Mesendoderm (in vitro differentiated cells): ENCODE results near the gene LUC7L2.

Source experiments
- DNase-seq: peaks from one replicate; pipeline ENCODE4 v3.0.0; 2013
- H2AK5ac ChIP-seq: 2 replicates; pipeline ENCODE4 v1.6.1; 2013; ENCODE audit warnings: low read length, inconsistent platforms
- H2BK120ac ChIP-seq: 2 replicates; pipeline ENCODE4 v1.6.1; 2013; ENCODE audit warnings: low read depth, mild to moderate bottlenecking, low read length, moderate library complexity, mixed read lengths
- H2BK15ac ChIP-seq: replicated peaks from 2 replicates; pipeline ENCODE4 v1.6.1; 2013; ENCODE audit warnings: low read depth, mild to moderate bottlenecking, moderate library complexity
- H2BK5ac ChIP-seq: 2 replicates; pipeline ENCODE4 v1.6.1; 2013; ENCODE audit warnings: low read length, inconsistent platforms
- H3K18ac ChIP-seq: 2 replicates; pipeline ENCODE4 v1.6.1; 2013; ENCODE audit warnings: mild to moderate bottlenecking, low read length, mixed read lengths
- H3K23ac ChIP-seq: one replicate; pipeline ENCODE4 v1.6.1; 2013; ENCODE audit warnings: low read length
- H3K27ac ChIP-seq: 2 replicates; pipeline ENCODE4 v1.5.1; 2013; ENCODE audit warnings: low read depth, mild to moderate bottlenecking, inconsistent platforms, low read length, moderate library complexity
- H3K27me3 ChIP-seq: 2 replicates; pipeline ENCODE4 v1.6.1; 2013; ENCODE audit warnings: low read length, control low read depth, mild to moderate bottlenecking, inconsistent platforms; ENCODE audit not compliant: insufficient read depth, poor library complexity
- H3K36me3 ChIP-seq: 2 replicates; pipeline ENCODE4 v1.6.1; 2013; ENCODE audit warnings: low read length, inconsistent platforms; ENCODE audit not compliant: control insufficient read depth, insufficient read depth
- H3K4ac ChIP-seq: one replicate; pipeline ENCODE4 v1.6.1; 2013; ENCODE audit warnings: low read depth, mild to moderate bottlenecking, low read length, moderate library complexity
- H3K4me1 ChIP-seq: 2 replicates; pipeline ENCODE4 v1.6.1; 2013; ENCODE audit warnings: low read depth, low read length, inconsistent platforms; ENCODE audit not compliant: control insufficient read depth
- H3K4me2 ChIP-seq: 2 replicates; pipeline ENCODE4 v1.6.1; 2013; ENCODE audit warnings: low read length
- H3K4me3 ChIP-seq: 2 replicates; pipeline ENCODE4 v1.5.1; 2013; ENCODE audit warnings: mild to moderate bottlenecking, low read length
- H3K56ac ChIP-seq: one replicate; pipeline ENCODE4 v1.6.1; 2013; ENCODE audit warnings: low read length
- H3K79me1 ChIP-seq: 2 replicates; pipeline ENCODE4 v1.6.1; 2013; ENCODE audit warnings: low read length, inconsistent platforms
- H3K79me2 ChIP-seq: 2 replicates; pipeline ENCODE4 v1.6.1; 2013; ENCODE audit warnings: mild to moderate bottlenecking, low read length; ENCODE audit not compliant: control insufficient read depth, insufficient read depth
- H3K9ac ChIP-seq: 2 replicates; pipeline ENCODE4 v1.6.1; 2013; ENCODE audit warnings: low read length, inconsistent platforms
- H4K5ac ChIP-seq: one replicate; pipeline ENCODE4 v1.6.1; 2013; ENCODE audit warnings: low read length
- H4K8ac ChIP-seq: one replicate; pipeline ENCODE4 v1.6.1; 2013; ENCODE audit warnings: low read depth, mild to moderate bottlenecking, control low read depth, low read length, moderate library complexity
- WGBS: extraction: QIAGEN DNeasy Blood & Tissue Kit; methylation state at CpG from one replicate; pipeline ENCODE4 v1.1.7; 2013; ENCODE audit warnings: low lambda C conversion rate, missing lambda C conversion rate; ENCODE audit not compliant: insufficient coverage; ENCODE audit errors: extremely low coverage; 5-methylcytosine and 5-hydroxymethylcytosine counted together

The LUC7L2 gene

DNA sequence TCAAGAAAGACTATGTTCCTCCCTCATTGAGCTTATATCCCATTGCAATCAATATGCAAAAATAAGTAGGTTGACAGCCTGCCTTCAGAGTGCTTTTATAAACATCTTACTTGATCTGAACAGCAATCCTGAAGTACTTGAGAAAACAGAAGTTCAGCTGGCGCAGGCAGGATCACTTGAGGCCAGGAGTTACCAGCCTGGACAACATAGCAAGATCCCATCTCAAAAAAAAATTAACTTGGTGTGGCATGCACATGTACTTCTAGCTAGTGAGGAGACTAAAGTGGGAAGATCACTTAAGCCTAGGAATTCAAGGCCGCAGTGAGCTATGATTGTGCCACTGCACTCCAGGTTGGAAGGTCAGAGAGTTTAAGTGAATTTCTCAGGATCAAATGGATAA is 30.1 kb downstream of the LUC7L2 start:
- no peaks in the 10 kb centered on the region for H3K27me3 ChIP-seq

DNA sequence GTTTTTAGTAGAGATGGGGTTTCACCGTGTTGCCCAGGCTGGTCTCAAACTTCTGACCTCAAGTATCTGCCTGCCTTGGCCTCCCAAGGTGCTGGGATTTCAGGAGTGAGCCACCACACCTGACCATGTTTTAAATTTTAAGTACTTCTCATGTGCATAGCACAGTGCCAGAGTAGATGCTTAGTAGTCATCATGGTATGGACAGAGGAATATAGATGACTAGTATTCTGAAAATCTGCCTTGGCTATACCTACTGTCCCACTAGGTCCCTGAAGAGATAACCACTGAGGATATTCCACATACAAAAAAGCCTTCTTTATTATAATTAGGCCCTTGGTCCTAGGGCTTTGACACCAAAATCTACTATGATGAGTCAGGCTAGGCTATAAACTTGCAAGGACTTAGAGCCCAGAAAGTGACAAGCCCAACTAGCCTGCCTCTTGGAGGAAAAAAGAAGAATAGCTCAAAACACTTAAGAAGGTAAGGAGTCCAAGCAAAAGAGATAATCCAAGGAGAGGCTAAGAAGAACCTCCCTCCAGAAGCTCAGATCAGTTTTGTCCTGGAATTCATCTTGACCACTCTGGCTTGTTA is 34.0 kb downstream of the LUC7L2 start:
- peaks cover 1% of the 10 kb centered on the region for H3K79me1 ChIP-seq
- H3K4me3 ChIP-seq = no peak overlapping the region
- no peak overlapping the region for H3K56ac ChIP-seq
- no peak overlapping the region for H3K9ac ChIP-seq
- no peak overlapping the region for H2AK5ac ChIP-seq
- no peak overlapping the region for H3K4ac ChIP-seq
- no peaks in the 10 kb centered on the region for H3K4me1 ChIP-seq
- DNase-seq = peak; percentile 23
- no peak overlapping the region for H3K4me2 ChIP-seq
- no peak overlapping the region for H2BK120ac ChIP-seq
- H2BK5ac ChIP-seq = no peak overlapping the region
- H3K18ac ChIP-seq = no peak overlapping the region
- no peak overlapping the region for H4K5ac ChIP-seq
- H4K8ac ChIP-seq = no peak overlapping the region
- H3K36me3 ChIP-seq = no peaks in the 10 kb centered on the region
- H3K79me2 ChIP-seq = peaks cover 7% of the 10 kb centered on the region
- no peak overlapping the region for H3K27ac ChIP-seq
- H3K27me3 ChIP-seq = no peaks in the 10 kb centered on the region
- H2BK15ac ChIP-seq = no peak overlapping the region
- no peak overlapping the region for H3K23ac ChIP-seq
- no CpG with 5 or more reads among the region's 1 CpG for WGBS

More for the DNA sequence above, 30.1 kb downstream of the LUC7L2 start:
- Histone ChIP-seq H3K4me3 (no peak overlapping the region), H2BK120ac (no peak overlapping the region), H3K4me2 (no peak overlapping the region), H2BK5ac (no peak overlapping the region), H3K4ac (no peak overlapping the region), H4K5ac (no peak overlapping the region), H3K23ac (no peak overlapping the region), H3K79me1 (peaks cover 2% of the 10 kb centered on the region), H3K9ac (no peak overlapping the region), H3K56ac (no peak overlapping the region), H4K8ac (no peak overlapping the region), H2BK15ac (no peak overlapping the region), H3K36me3 (no peaks in the 10 kb centered on the region), H3K27ac (no peak overlapping the region), H3K18ac (no peak overlapping the region), H3K4me1 (no peaks in the 10 kb centered on the region), H2AK5ac (no peak overlapping the region), H3K79me2 (peaks cover 4% of the 10 kb centered on the region)
- no peak for DNase-seq
- WGBS = no CpG with 5 or more reads among the region's 2 CpGs

DNA sequence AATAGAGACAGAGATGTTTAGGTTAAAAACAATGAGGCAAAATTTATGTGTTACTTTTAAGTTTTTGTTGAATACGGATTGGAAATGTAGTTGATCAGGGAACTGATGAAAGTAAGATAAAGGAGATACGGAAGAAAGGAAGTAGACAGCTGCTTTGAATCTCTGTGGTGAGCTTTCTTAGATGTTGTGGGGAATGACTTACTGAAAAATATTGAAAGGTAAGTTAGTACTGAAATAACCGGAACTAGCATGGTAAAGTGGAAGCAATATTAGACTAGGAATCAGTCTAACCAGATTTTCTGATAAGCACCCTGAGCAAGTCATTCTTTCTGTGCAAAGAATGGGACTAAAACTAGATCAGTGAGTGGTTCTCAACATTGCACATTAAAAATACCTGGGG is 34.8 kb downstream of the LUC7L2 start:
- H3K79me1 ChIP-seq = peaks cover 1% of the 10 kb centered on the region
- no peak overlapping the region for H4K8ac ChIP-seq
- no peak for DNase-seq
- no peak overlapping the region for H3K9ac ChIP-seq
- H3K4me3 ChIP-seq = no peak overlapping the region
- no peaks in the 10 kb centered on the region for H3K4me1 ChIP-seq
- H3K79me2 ChIP-seq = peaks cover 7% of the 10 kb centered on the region
- H3K4ac ChIP-seq = no peak overlapping the region
- 100% methylated on average over 2 of the region's 3 CpGs for WGBS
- no peaks in the 10 kb centered on the region for H3K36me3 ChIP-seq
- H3K27ac ChIP-seq = no peak overlapping the region
- H2BK15ac ChIP-seq = no peak overlapping the region
- H2BK120ac ChIP-seq = no peak overlapping the region
- H4K5ac ChIP-seq = no peak overlapping the region
- H3K18ac ChIP-seq = no peak overlapping the region
- H2AK5ac ChIP-seq = no peak overlapping the region
- H3K4me2 ChIP-seq = no peak overlapping the region
- no peak overlapping the region for H3K23ac ChIP-seq
- H2BK5ac ChIP-seq = no peak overlapping the region
- H3K56ac ChIP-seq = no peak overlapping the region
- no peaks in the 10 kb centered on the region for H3K27me3 ChIP-seq

DNA sequence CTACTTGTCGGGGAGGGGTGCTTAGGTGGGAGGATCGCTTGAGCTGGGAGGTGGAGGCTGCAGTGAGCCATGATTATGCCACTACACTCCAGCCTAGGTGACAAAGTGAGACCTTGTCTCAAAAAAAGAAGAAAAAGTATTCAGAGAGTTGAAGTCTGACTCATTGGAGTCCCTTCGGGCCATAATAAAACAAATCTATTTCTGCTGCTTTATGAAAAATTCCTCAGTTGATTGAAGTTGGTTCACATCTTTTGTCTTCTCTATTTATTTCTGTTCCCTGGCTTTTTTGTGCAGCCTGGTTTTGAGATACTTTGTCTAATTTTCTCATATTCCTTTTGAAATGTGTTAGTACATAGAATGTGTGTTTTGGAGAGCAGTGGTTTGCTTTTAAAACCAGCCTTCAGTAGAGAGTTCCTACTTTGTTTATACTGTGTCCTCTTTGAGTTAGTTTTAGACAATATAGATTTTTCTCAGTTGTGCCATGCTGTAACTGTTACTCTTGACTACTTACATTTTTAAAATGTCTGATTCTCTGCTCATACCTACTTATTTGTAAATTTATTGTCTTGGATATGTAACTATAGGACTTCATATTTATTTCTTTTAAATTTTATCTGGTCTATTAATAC is 36.7 kb downstream of the LUC7L2 start:
- Histone ChIP-seq H3K18ac (no peak overlapping the region), H3K4ac (no peak overlapping the region), H3K36me3 (no peaks in the 10 kb centered on the region), H4K8ac (no peak overlapping the region), H3K9ac (no peak overlapping the region), H2BK5ac (no peak overlapping the region), H4K5ac (no peak overlapping the region), H3K79me2 (peaks cover 4% of the 10 kb centered on the region), H3K4me1 (no peaks in the 10 kb centered on the region), H3K4me2 (no peak overlapping the region), H3K79me1 (peaks cover 1% of the 10 kb centered on the region), H2BK15ac (no peak overlapping the region), H3K23ac (no peak overlapping the region), H3K56ac (no peak overlapping the region), H2AK5ac (no peak overlapping the region), H3K27ac (no peak overlapping the region), H2BK120ac (no peak overlapping the region), H3K4me3 (no peak overlapping the region), H3K27me3 (no peaks in the 10 kb centered on the region)
- no peak for DNase-seq
- WGBS = no CpG with 5 or more reads among the region's 3 CpGs

DNA sequence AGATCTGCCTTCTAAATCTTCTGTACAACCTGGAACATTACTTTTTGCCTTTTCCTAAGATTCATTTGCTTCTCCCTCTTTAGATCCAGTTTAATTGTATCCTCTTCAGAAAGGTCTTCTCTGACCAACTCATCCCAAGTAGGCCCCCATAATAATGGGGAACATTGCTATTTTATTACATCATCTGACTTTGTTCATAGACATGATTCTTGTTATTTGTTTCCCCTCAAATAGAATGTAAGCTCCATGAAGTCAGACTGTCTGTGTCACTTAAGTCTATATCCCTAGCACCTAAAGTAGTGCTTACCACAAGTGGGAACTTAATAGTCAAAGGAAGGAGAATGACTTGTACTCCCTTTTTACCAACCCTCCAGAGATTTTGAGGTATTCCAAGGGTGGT is 37.5 kb downstream of the LUC7L2 start:
- no peak overlapping the region for H2BK5ac ChIP-seq
- no peak overlapping the region for H2AK5ac ChIP-seq
- H2BK120ac ChIP-seq = no peak overlapping the region
- H4K5ac ChIP-seq = no peak overlapping the region
- H4K8ac ChIP-seq = no peak overlapping the region
- peaks cover 4% of the 10 kb centered on the region for H3K79me2 ChIP-seq
- no peak overlapping the region for H3K56ac ChIP-seq
- no peak for DNase-seq
- H3K36me3 ChIP-seq = no peaks in the 10 kb centered on the region
- H3K27me3 ChIP-seq = no peaks in the 10 kb centered on the region
- H2BK15ac ChIP-seq = no peak overlapping the region
- H3K18ac ChIP-seq = no peak overlapping the region
- H3K23ac ChIP-seq = no peak overlapping the region
- no peak overlapping the region for H3K9ac ChIP-seq
- no peaks in the 10 kb centered on the region for H3K4me1 ChIP-seq
- H3K4me3 ChIP-seq = no peak overlapping the region
- peaks cover 1% of the 10 kb centered on the region for H3K79me1 ChIP-seq
- no peak overlapping the region for H3K27ac ChIP-seq
- no peak overlapping the region for H3K4ac ChIP-seq
- no peak overlapping the region for H3K4me2 ChIP-seq

DNA sequence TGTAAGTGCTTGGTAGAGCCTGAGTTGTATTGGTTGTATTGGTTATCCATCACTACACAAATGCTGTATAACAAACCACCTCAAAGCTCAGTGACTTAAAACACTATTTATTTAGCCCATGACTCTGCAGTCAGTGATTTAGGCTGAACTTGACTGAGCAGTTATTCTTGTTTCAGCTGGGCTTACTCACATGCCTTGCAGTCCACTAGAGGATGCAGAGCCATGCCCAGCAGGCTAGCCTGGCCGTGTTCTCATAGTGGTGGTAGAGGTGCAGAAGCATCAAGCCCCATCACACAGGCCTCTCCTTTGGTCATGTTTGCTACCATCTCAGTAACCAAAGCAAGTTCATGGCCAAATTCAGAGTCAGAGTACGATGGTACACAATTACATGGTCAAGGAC is 43.9 kb downstream of the LUC7L2 start:
- Histone ChIP-seq H3K79me2 (no peaks in the 10 kb centered on the region), H3K27me3 (no peaks in the 10 kb centered on the region), H3K9ac (no peak overlapping the region), H3K4ac (no peak overlapping the region), H2AK5ac (no peak overlapping the region), H3K4me1 (no peaks in the 10 kb centered on the region), H3K79me1 (peaks cover 5% of the 10 kb centered on the region), H3K4me3 (no peak overlapping the region), H3K36me3 (peaks cover 8% of the 10 kb centered on the region), H3K56ac (no peak overlapping the region), H2BK5ac (no peak overlapping the region), H4K5ac (no peak overlapping the region), H2BK120ac (no peak overlapping the region), H3K4me2 (no peak overlapping the region), H3K23ac (no peak overlapping the region), H2BK15ac (no peak overlapping the region), H4K8ac (no peak overlapping the region), H3K27ac (no peak overlapping the region), H3K18ac (no peak overlapping the region)
- DNase-seq = no peak
- WGBS = no CpG with 5 or more reads among the region's 2 CpGs
